ENCODE results near the gene IGSF9B.

Gene IGSF9B

GRCh38 chr11:133907841-133908241, 48.9 kb downstream of the IGSF9B start:
- Histone ChIP-seq H3K4me3 (no peak overlapping the region), H3K27ac (no peak overlapping the region)

- H3K27ac ChIP-seq, result no peak overlapping the region
These were observed 49.6 kb downstream of the IGSF9B start for GRCh38 chr11:133907216-133907615.

GRCh38 chr11:133906746-133907145, 50.0 kb downstream of the IGSF9B start:
- H3K4me3 ChIP-seq, result no peak overlapping the region
- H3K27ac ChIP-seq, result no peak overlapping the region

More at GRCh38 chr11:133907216-133907615, 49.6 kb downstream of the IGSF9B start:
- H3K4me3 ChIP-seq, result no peak overlapping the region

- H3K4me3 ChIP-seq, result no peak overlapping the region
- H3K27ac ChIP-seq, result no peak overlapping the region
These were observed 50.5 kb downstream of the IGSF9B start for GRCh38 chr11:133906241-133906640.

GRCh38 chr11:133905677-133906156, 51.1 kb downstream of the IGSF9B start:
- no peak overlapping the region for H3K27ac ChIP-seq
- H3K4me3 ChIP-seq, result no peak overlapping the region

- Histone ChIP-seq H3K4me3 (no peak overlapping the region), H3K27ac (no peak overlapping the region)
These were observed 51.8 kb downstream of the IGSF9B start for GRCh38 chr11:133904818-133905515.

- no peak overlapping the region for H3K27ac ChIP-seq
- no peak overlapping the region for H3K4me3 ChIP-seq
These were observed 52.6 kb downstream of the IGSF9B start for GRCh38 chr11:133903875-133904817.

GRCh38 chr11:133903056-133903455, 53.7 kb downstream of the IGSF9B start:
- Histone ChIP-seq H3K27ac (no peak overlapping the region), H3K4me3 (no peak overlapping the region)

GRCh38 chr11:133902506-133902905, 54.3 kb downstream of the IGSF9B start:
- Histone ChIP-seq H3K4me3 (no peak overlapping the region), H3K27ac (no peak overlapping the region)

- Histone ChIP-seq H3K27ac (no peak overlapping the region), H3K4me3 (no peak overlapping the region)
These were observed 54.8 kb downstream of the IGSF9B start for GRCh38 chr11:133901999-133902398.

- no peak overlapping the region for H3K27ac ChIP-seq
These were observed 55.5 kb downstream of the IGSF9B start for GRCh38 chr11:133901316-133901715.

GRCh38 chr11:133900176-133901105, 56.3 kb downstream of the IGSF9B start:
- H3K4me3 ChIP-seq, result no peak overlapping the region
- no peak overlapping the region for H3K27ac ChIP-seq

More at GRCh38 chr11:133901316-133901715, 55.5 kb downstream of the IGSF9B start:
- no peak overlapping the region for H3K4me3 ChIP-seq

GRCh38 chr11:133898770-133899115, 58.0 kb downstream of the IGSF9B start:
- H3K27ac ChIP-seq, result no peak overlapping the region
- H3K4me3 ChIP-seq, result no peak overlapping the region

- Histone ChIP-seq H3K4me3 (no peak overlapping the region), H3K27ac (no peak overlapping the region)
These were observed 58.6 kb downstream of the IGSF9B start for GRCh38 chr11:133898031-133898769.

GRCh38 chr11:133897331-133897650, 59.5 kb downstream of the IGSF9B start:
- no peak overlapping the region for H3K4me3 ChIP-seq
- no peak overlapping the region for H3K27ac ChIP-seq

- Histone ChIP-seq H3K27ac (no peak overlapping the region), H3K4me3 (no peak overlapping the region)
These were observed 60.0 kb downstream of the IGSF9B start for GRCh38 chr11:133896642-133897330.

- H3K27ac ChIP-seq, result no peak overlapping the region
- no peak overlapping the region for H3K4me3 ChIP-seq
These were observed 60.7 kb downstream of the IGSF9B start for GRCh38 chr11:133896028-133896427.

GRCh38 chr11:133895551-133895950, 61.2 kb downstream of the IGSF9B start:
- no peak overlapping the region for H3K4me3 ChIP-seq
- no peak overlapping the region for H3K27ac ChIP-seq

GRCh38 chr11:133895061-133895479, 61.7 kb downstream of the IGSF9B start:
- no peak overlapping the region for H3K27ac ChIP-seq
- H3K4me3 ChIP-seq, result no peak overlapping the region
